ENCODE data around the gene TMUB1. TPM values are rescaled to one million over a fixed set of nuclear protein-coding genes. Genes with fewer than 3 reads are reported as not detected.

The TMUB1 gene
- total and polyA plus RNA-seq, 12 donors: 5.2 to 152 (median 43.4) TPM

DNA sequence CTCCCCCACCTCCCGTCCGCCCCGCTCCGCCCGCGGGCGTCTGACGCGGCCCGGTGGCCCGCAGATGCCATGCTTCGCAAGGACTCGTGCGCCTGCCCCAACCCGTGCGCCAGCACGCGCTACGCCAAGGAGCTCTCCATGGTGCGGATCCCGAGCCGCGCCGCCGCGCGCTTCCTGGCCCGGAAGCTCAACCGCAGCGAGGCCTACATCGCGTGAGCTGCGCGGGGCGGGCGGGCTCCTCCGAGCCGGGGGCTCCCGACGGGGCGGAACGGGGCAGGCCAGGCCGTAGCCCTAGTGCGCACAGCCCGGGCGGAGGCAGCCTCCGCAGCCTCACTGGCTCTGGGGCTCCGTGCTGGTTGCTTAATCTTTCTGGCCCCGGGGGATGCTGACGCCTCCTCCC lies 32.2 kb downstream of the TMUB1 start:
- H3K9me3 ChIP-seq (replicated peaks in 1 of 3): no peaks in the 10 kb centered on the region
- no peaks in the 10 kb centered on the region for H3K27me3 ChIP-seq
- no peak overlapping the region for H3K4me3 ChIP-seq
- TF ChIP-seq POLR2A (IDR thresholded peaks at IDR 0.05): no peak
- TF ChIP-seq, protein P1, sequence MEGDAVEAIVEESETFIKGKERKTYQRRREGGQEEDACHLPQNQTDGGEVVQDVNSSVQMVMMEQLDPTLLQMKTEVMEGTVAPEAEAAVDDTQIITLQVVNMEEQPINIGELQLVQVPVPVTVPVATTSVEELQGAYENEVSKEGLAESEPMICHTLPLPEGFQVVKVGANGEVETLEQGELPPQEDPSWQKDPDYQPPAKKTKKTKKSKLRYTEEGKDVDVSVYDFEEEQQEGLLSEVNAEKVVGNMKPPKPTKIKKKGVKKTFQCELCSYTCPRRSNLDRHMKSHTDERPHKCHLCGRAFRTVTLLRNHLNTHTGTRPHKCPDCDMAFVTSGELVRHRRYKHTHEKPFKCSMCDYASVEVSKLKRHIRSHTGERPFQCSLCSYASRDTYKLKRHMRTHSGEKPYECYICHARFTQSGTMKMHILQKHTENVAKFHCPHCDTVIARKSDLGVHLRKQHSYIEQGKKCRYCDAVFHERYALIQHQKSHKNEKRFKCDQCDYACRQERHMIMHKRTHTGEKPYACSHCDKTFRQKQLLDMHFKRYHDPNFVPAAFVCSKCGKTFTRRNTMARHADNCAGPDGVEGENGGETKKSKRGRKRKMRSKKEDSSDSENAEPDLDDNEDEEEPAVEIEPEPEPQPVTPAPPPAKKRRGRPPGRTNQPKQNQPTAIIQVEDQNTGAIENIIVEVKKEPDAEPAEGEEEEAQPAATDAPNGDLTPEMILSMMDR (IDR thresholded peaks at IDR 0.05): no peak
- H3K4me1 ChIP-seq (replicated peaks in 1 of 2): peaks cover 0 to 3% of the 10 kb centered on the region in 2 donors
- no peak overlapping the region for H3K27ac ChIP-seq
- DNase-seq: peak; percentile 58 to 77 (median 68)
- intact Hi-C loops (cut with DNase I): no loop called here
- 1 to 32% (median 2%) methylated on average over 4 to 50 of the region's 50 CpGs for WGBS, 4 donors
- H3K36me3 ChIP-seq (replicated peaks in 1 of 2): no peaks in the 10 kb centered on the region

DNA sequence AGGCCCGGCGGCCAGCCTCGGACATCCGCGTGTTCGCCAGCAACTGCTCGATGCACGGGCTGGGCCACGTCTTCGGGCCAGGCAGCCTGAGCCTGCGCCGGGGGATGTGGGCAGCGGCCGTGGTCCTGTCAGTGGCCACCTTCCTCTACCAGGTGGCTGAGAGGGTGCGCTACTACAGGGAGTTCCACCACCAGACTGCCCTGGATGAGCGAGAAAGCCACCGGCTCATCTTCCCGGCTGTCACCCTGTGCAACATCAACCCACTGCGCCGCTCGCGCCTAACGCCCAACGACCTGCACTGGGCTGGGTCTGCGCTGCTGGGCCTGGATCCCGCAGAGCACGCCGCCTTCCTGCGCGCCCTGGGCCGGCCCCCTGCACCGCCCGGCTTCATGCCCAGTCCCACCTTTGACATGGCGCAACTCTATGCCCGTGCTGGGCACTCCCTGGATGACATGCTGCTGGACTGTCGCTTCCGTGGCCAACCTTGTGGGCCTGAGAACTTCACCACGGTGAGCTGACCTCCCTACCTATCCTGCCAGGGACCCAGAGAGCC lies 34.3 kb downstream of the TMUB1 start:
- Histone ChIP-seq H3K27ac (no peak overlapping the region), H3K9me3 (replicated peaks in 1 of 3) (no peaks in the 10 kb centered on the region), H3K27me3 (no peaks in the 10 kb centered on the region), H3K4me3 (no peak overlapping the region), H3K36me3 (replicated peaks in 1 of 2) (peaks cover 0 to 8% of the 10 kb centered on the region in 2 donors), H3K4me1 (replicated peaks in 1 of 2) (peaks cover 0 to 3% of the 10 kb centered on the region in 2 donors)
- no peak for DNase-seq
- 87 to 92% (median 89%) methylated on average over 15 to 38 of the region's 38 CpGs for WGBS, 4 donors
- intact Hi-C loops (cut with DNase I): no loop called here
- TF ChIP-seq, protein P1 (IDR thresholded peaks at IDR 0.05): no peak
- TF ChIP-seq POLR2A (IDR thresholded peaks at IDR 0.05): no peak

DNA sequence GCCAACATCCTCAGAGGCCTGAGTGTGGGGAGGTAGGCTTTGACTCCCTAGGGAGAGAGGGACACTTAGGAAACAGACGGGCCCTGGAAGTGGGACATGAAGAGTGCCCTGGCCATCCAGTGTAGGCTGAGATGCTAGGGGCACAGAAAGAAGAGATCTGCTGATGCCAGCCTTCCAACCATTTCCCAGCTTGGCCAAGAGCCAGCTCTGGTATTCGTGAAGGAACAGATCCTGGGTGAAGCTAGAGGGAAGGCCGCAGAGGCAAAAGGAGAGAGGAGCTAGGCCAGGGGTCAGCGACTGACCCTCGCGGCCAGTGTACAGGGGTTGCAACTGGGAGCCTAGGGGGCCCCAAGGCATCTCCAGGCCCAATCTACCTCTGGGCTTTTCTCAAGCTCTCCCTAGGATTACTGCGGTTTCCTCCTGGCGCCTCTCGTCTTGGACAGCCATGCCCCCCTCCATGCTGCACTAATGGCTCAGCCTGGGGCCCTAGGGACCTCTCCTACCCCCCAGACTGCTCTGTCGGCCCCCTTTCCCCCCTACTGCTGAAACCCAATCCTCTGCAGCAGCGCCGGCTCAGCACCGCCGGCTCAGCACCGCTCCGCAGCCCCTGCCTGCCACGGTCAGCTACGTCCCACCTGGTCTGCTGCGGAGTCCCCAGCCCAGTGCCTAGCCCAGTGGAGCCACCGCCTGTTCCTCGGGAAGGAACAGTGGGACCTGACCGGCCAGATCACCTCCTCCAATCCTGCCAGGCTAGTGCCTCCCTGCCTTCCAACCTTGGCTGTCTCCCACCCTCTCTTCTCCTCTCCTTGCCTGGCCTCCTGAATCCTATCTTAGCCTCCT lies 35.1 kb downstream of the TMUB1 start, which contains the start of gene ASIC3:
ASIC3 (plus strand) TSS at position 556 of the 840 bp plus-strand sequence. CDS start 355 bp downstream, outside the sequence.
- H3K36me3 ChIP-seq (replicated peaks in 1 of 2): peaks cover 0 to 11% of the 10 kb centered on the region in 2 donors
- H3K27ac ChIP-seq: no peak within 1 kb of the TSS
- no peak for TF ChIP-seq POLR2A (IDR thresholded peaks at IDR 0.05)
- TF ChIP-seq, protein P1 (IDR thresholded peaks at IDR 0.05): no peak
- no peaks in the 10 kb centered on the region for H3K27me3 ChIP-seq
- H3K9me3 ChIP-seq (replicated peaks in 1 of 3): no peaks in the 10 kb centered on the region
- peaks cover 0 to 3% of the 10 kb centered on the region in 2 donors for H3K4me1 ChIP-seq (replicated peaks in 1 of 2)
- 65 to 76% (median 70%) methylated on average over 12 to 22 of the region's 22 CpGs for WGBS, 4 donors
- no peak within 1 kb of the TSS for H3K4me3 ChIP-seq
- intact Hi-C loops (cut with DNase I): no loop called here
- DNase-seq: no peak
